Sigmoid colon (tissue), 7 donors: ENCODE data around the gene HAS3. TPM values are rescaled to one million over a fixed set of nuclear protein-coding genes. Genes with fewer than 3 reads are reported as not detected.

ENCODE experiments used
- DNase-seq: peaks from one replicate; pipeline ENCODE4 v3.0.0-alpha.2; 2019
- H3K27ac ChIP-seq, 4 donors: fragments of 200-600 bp; sonication (generic); one replicate each; pipeline ENCODE4 v1.5.1; 2016 to 2019; ENCODE audit warnings: mild to moderate bottlenecking in 1 of 4
- H3K27me3 ChIP-seq, 3 donors: fragments of 200-600 bp; sonication (generic); one replicate each; pipeline ENCODE4 v1.5.1; 2019; ENCODE audit warnings: mild to moderate bottlenecking in 1 of 3
- H3K36me3 ChIP-seq, 4 donors: fragments of 200-600 bp; sonication (generic); one replicate each; pipeline ENCODE4 v1.5.1; 2016 to 2019
- H3K4me1 ChIP-seq, 4 donors: fragments of 200-600 bp; sonication (generic); one replicate each; pipeline ENCODE4 v1.5.1; 2017 to 2019
- H3K4me3 ChIP-seq, 4 donors: fragments of 200-600 bp; sonication (generic); one replicate each; pipeline ENCODE4 v1.5.1; 2017 to 2019; ENCODE audit warnings: mild to moderate bottlenecking in 2 of 4, moderate library complexity in 1 of 4
- H3K9me3 ChIP-seq, 4 donors: fragments of 200-600 bp in 3 of 4; sonication (generic) in 3 of 4; one replicate each; pipeline versions ENCODE4 v1.5.1 to v1.6.1; 2013 to 2019
- CTCF ChIP-seq, 4 experiments: fragments of 450-650 bp in 3 of 4; fragments of 200-600 bp in 1 of 4; IDR thresholded peaks; one replicate each; pipeline ENCODE4 v1.5.1; 2016 to 2019; ENCODE audit warnings: antibody characterized with exemption in 4 of 4, mild to moderate bottlenecking in 3 of 4, moderate library complexity in 2 of 4
- EP300 ChIP-seq, 4 donors: sonication (generic); formaldehyde crosslinking; IDR thresholded peaks; one replicate each; pipeline ENCODE4 v1.6.1; 2017; ENCODE audit warnings: antibody characterized with exemption in 4 of 4
- POLR2A ChIP-seq, 2 donors: fragments of 450-650 bp; IDR thresholded peaks; one replicate each; pipeline ENCODE4 v1.6.1; 2016; ENCODE audit warnings: antibody characterized with exemption in 2 of 2, mild to moderate bottlenecking in 2 of 2, moderate library complexity in 2 of 2
- POLR2AphosphoS5 ChIP-seq, 4 donors: sonication (generic); formaldehyde crosslinking; IDR thresholded peaks; one replicate each; pipeline ENCODE4 v1.6.1; 2017; ENCODE audit warnings: antibody characterized with exemption in 4 of 4
- WGBS, 2 donors: extraction: QIAGEN DNeasy Blood & Tissue Kit; methylation state at CpG; one replicate each; pipeline ENCODE4 v1.1.7; 2013; 5-methylcytosine and 5-hydroxymethylcytosine counted together
- intact Hi-C: fragments of 100-400 bp; cut with DNase I; formaldehyde crosslinking; loops from one replicate; pipeline ENCODE4 v1.15.1; 2023
- polyA plus RNA-seq, 3 donors: library from polyadenylated mRNA; stranded (reverse); fragments of 200-250 nt; gene quantifications; one replicate each; pipeline ENCODE4 v1.2.3, GENCODE V29; 2013
- total RNA-seq, 4 donors: library from RNA; depleted of rRNA; stranded (reverse); fragments of >200 nt; gene quantifications; one replicate each; pipeline ENCODE4 v1.1.0, GENCODE V29; 2016
- donor health status: healthy with polysubstance abuse.
- donor health status: Bipolar disorder and iron deficiency.
- donor health status: healthy.

Gene HAS3
- total and polyA plus RNA-seq, 7 donors, result 0.36 to 5.8 (median 0.83) TPM

GRCh38 chr16:69089091-69089910 lies 16.2 kb upstream of the HAS3 start:
- no peak overlapping the region for H3K4me3 ChIP-seq
- 68 to 71% methylated on average over 16 of the region's 16 CpGs for WGBS, 2 donors
- no peak overlapping the region for H3K27ac ChIP-seq
- H3K9me3 ChIP-seq, result no peaks in the 10 kb centered on the region
- intact Hi-C loops, result no loop called here
- H3K36me3 ChIP-seq, result no peaks in the 10 kb centered on the region
- no peaks in the 10 kb centered on the region for H3K27me3 ChIP-seq
- DNase-seq, result no peak
- TF ChIP-seq CTCF (IDR thresholded peaks at IDR 0.05), result no peak
- no peak for TF ChIP-seq POLR2AphosphoS5 (IDR thresholded peaks at IDR 0.05)
- TF ChIP-seq EP300 (IDR thresholded peaks at IDR 0.05), result no peak
- TF ChIP-seq POLR2A (IDR thresholded peaks at IDR 0.05), result no peak
- no peaks in the 10 kb centered on the region for H3K4me1 ChIP-seq

- H3K27me3 ChIP-seq, result no peaks in the 10 kb centered on the region
- intact Hi-C loops, result no loop called here
- 26 to 62% methylated on average over 3 of the region's 3 CpGs for WGBS, 2 donors
Measured at GRCh38 chr16:69093974-69094373, 11.5 kb upstream of the HAS3 start.

GRCh38 chr16:69094501-69094900 lies 11.0 kb upstream of the HAS3 start:
- TF ChIP-seq POLR2A (IDR thresholded peaks at IDR 0.05) (no peak), EP300 (IDR thresholded peaks at IDR 0.05) (no peak), POLR2AphosphoS5 (IDR thresholded peaks at IDR 0.05) (no peak), CTCF (IDR thresholded peaks at IDR 0.05) (no peak)
- H3K36me3 ChIP-seq, result no peaks in the 10 kb centered on the region
- H3K27ac ChIP-seq, result no peak overlapping the region
- 81% methylated on average over 5 of the region's 5 CpGs for WGBS, 2 donors
- H3K4me3 ChIP-seq, result no peak overlapping the region
- no peak for DNase-seq
- H3K9me3 ChIP-seq, result no peaks in the 10 kb centered on the region
- no peaks in the 10 kb centered on the region for H3K27me3 ChIP-seq
- H3K4me1 ChIP-seq, result no peaks in the 10 kb centered on the region
- intact Hi-C loops, result no loop called here

More at GRCh38 chr16:69093974-69094373, 11.5 kb upstream of the HAS3 start:
- Histone ChIP-seq H3K9me3 (no peaks in the 10 kb centered on the region), H3K36me3 (no peaks in the 10 kb centered on the region), H3K27ac (no peak overlapping the region), H3K4me3 (no peak overlapping the region), H3K4me1 (no peaks in the 10 kb centered on the region)
- TF ChIP-seq EP300 (IDR thresholded peaks at IDR 0.05), result no peak
- no peak for TF ChIP-seq POLR2AphosphoS5 (IDR thresholded peaks at IDR 0.05)
- no peak for TF ChIP-seq CTCF (IDR thresholded peaks at IDR 0.05)
- TF ChIP-seq POLR2A (IDR thresholded peaks at IDR 0.05), result no peak
- no peak for DNase-seq

- TF ChIP-seq EP300 (IDR thresholded peaks at IDR 0.05), result no peak
- TF ChIP-seq POLR2AphosphoS5 (IDR thresholded peaks at IDR 0.05), result no peak
- no peak for TF ChIP-seq CTCF (IDR thresholded peaks at IDR 0.05)
- no peak for TF ChIP-seq POLR2A (IDR thresholded peaks at IDR 0.05)
- intact Hi-C loops, result no loop called here
- DNase-seq, result no peak
- WGBS, 2 donors, result 95% methylated on average over 6 of the region's 6 CpGs
- Histone ChIP-seq H3K4me3 (no peak overlapping the region), H3K27ac (no peak overlapping the region), H3K9me3 (no peaks in the 10 kb centered on the region), H3K36me3 (no peaks in the 10 kb centered on the region), H3K27me3 (no peaks in the 10 kb centered on the region), H3K4me1 (no peaks in the 10 kb centered on the region)
Measured at GRCh38 chr16:69095193-69095592, 10.3 kb upstream of the HAS3 start.
